ENCODE measurements around the gene USP8.

Gene USP8

GRCh38 chr15:50435772-50436171 is 11.6 kb downstream of the USP8 start:
- intact Hi-C loops (cut with DNase I; ENCODE audit: low total_unique reads) = no loop called here
- H3K27ac ChIP-seq = no peak overlapping the region
- H3K27me3 ChIP-seq = no peaks in the 10 kb centered on the region
- TF ChIP-seq CTCF (IDR thresholded peaks at IDR 0.05) = no peak
- H3K4me3 ChIP-seq = no peak overlapping the region
- H3K9me3 ChIP-seq = no peaks in the 10 kb centered on the region
- peaks cover 19 to 27% (median 22%) of the 10 kb centered on the region in 3 donors for H3K36me3 ChIP-seq
- peaks cover 0 to 7% (median under 1%) of the 10 kb centered on the region in 4 donors for H3K4me1 ChIP-seq
- DNase-seq = no peak

- Histone ChIP-seq H3K36me3 (peaks cover 21 to 41% (median 29%) of the 10 kb centered on the region in 3 donors), H3K9me3 (no peaks in the 10 kb centered on the region), H3K27me3 (no peaks in the 10 kb centered on the region), H3K4me1 (no peaks in the 10 kb centered on the region), H3K4me3 (no peak overlapping the region), H3K27ac (no peak overlapping the region)
- no peak for DNase-seq
- no peak for TF ChIP-seq CTCF (IDR thresholded peaks at IDR 0.05)
- intact Hi-C loops (cut with DNase I; ENCODE audit: low total_unique reads) = no loop called here
Observed at GRCh38 chr15:50438251-50438650, 14.0 kb downstream of the USP8 start.

- TF ChIP-seq CTCF (IDR thresholded peaks at IDR 0.05) = no peak
- H3K27ac ChIP-seq = no peak overlapping the region
- H3K9me3 ChIP-seq = no peaks in the 10 kb centered on the region
- no peaks in the 10 kb centered on the region for H3K4me1 ChIP-seq
- intact Hi-C loops (cut with DNase I; ENCODE audit: low total_unique reads) = no loop called here
- no peak overlapping the region for H3K4me3 ChIP-seq
- H3K36me3 ChIP-seq = peaks cover 25 to 55% (median 45%) of the 10 kb centered on the region in 3 donors
- H3K27me3 ChIP-seq = no peaks in the 10 kb centered on the region
- DNase-seq = no peak
Observed at GRCh38 chr15:50440932-50441331, 16.7 kb downstream of the USP8 start.

GRCh38 chr15:50452927-50453326 is 28.7 kb downstream of the USP8 start:
- no peaks in the 10 kb centered on the region for H3K9me3 ChIP-seq
- no peak for DNase-seq
- TF ChIP-seq CTCF (IDR thresholded peaks at IDR 0.05) = no peak
- intact Hi-C loops (cut with DNase I; ENCODE audit: low total_unique reads) = no loop called here
- peaks cover 12 to 57% (median 39%) of the 10 kb centered on the region in 3 donors for H3K36me3 ChIP-seq
- H3K27ac ChIP-seq = no peak overlapping the region
- H3K4me1 ChIP-seq = no peaks in the 10 kb centered on the region
- no peak overlapping the region for H3K4me3 ChIP-seq
- H3K27me3 ChIP-seq = no peaks in the 10 kb centered on the region

GRCh38 chr15:50458348-50459112 is 34.3 kb downstream of the USP8 start:
- no peak for DNase-seq
- Histone ChIP-seq H3K27ac (no peak overlapping the region), H3K4me3 (no peak overlapping the region), H3K9me3 (no peaks in the 10 kb centered on the region), H3K27me3 (no peaks in the 10 kb centered on the region), H3K4me1 (peaks cover 0 to 4% (median 0%) of the 10 kb centered on the region in 4 donors), H3K36me3 (peaks cover 4 to 62% (median 49%) of the 10 kb centered on the region in 3 donors)
- intact Hi-C loops (cut with DNase I; ENCODE audit: low total_unique reads) = no loop called here
- no peak for TF ChIP-seq CTCF (IDR thresholded peaks at IDR 0.05)

All from tibial artery (tissue), 4 donors.